Amniotic stem cell (primary cell): ENCODE measurements around the gene DCUN1D5.
A peak's percentile ranks its signal among the peaks of the same experiment; 100 is the strongest.

Experiments used
- DNase-seq: peaks from one replicate; lab custom pipeline; 2025; lab: John Stamatoyannopoulos, UW

The DCUN1D5 gene

DNA sequence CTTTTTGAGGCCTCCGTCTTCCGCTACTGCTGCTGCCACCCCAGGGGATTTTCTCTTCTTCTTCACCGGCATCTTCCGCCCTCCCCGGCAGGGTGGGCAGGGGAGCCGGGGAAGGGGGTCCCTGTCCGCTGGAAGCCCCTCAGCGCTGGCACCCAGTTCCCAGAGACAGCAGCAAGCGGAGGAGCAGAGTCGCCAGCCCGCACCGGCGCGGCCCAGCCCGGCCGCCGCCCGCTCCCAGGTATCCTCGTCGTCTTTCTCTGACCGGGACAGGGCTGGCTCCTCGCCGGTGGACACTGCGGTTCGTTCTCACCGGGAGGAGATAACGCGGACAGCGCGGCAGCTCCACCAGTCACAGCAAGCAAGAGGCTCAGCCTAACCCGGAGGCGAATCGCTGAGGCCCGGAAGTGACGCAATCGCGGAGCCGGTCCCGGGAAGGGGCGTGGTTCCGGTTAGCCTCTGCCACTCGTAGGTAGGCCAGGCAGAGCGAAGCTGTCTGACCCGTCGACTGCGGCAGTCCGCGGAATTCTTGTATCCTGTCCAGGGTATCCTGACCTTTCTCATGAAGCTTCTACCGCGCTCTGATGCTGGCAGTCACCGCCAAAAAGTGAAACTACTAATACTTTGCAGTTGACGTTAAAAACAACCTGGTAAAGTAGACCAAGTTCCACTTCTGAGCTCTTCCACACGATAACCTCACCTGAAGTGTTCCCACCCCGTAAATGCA is at the start of gene DCUN1D5:
Gene DCUN1D5 (minus strand): TSS at position 360 of the 724 bp plus-strand sequence. CDS start 288 bp downstream, at position 72.
- peak; percentile 89 for DNase-seq

DNA sequence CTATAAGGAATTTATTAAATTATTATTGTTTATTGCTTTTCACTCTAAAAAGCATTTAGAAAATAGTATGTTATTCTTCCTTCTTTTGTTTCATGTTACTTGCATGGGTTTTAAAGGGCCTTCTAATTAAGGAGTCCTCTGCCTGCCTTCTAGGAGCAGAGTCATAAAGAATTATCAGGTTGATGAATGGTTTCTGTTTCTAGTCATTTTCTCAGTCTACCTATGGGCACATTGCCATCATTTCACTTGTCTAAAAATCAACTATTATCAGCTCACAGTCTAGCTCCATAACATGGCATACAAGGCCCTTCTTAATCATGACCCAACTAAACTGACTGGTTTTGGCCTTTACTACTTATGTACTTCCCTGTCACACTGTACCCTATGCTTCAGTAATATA is 33.5 kb upstream of the DCUN1D5 start:
- DNase-seq, result no peak

- no peak for DNase-seq
Measured at GRCh38 chr11:103114836-103115235, 22.9 kb upstream of the DCUN1D5 start.

- no peak for DNase-seq
Measured at GRCh38 chr11:103112364-103112763, 20.4 kb upstream of the DCUN1D5 start.

- no peak for DNase-seq
Measured at GRCh38 chr11:103111400-103111799, 19.4 kb upstream of the DCUN1D5 start.

GRCh38 chr11:103110391-103110790 is 18.4 kb upstream of the DCUN1D5 start:
- DNase-seq, result peak; percentile 23

GRCh38 chr11:103109818-103110388 is 17.9 kb upstream of the DCUN1D5 start:
- no peak for DNase-seq

DNA sequence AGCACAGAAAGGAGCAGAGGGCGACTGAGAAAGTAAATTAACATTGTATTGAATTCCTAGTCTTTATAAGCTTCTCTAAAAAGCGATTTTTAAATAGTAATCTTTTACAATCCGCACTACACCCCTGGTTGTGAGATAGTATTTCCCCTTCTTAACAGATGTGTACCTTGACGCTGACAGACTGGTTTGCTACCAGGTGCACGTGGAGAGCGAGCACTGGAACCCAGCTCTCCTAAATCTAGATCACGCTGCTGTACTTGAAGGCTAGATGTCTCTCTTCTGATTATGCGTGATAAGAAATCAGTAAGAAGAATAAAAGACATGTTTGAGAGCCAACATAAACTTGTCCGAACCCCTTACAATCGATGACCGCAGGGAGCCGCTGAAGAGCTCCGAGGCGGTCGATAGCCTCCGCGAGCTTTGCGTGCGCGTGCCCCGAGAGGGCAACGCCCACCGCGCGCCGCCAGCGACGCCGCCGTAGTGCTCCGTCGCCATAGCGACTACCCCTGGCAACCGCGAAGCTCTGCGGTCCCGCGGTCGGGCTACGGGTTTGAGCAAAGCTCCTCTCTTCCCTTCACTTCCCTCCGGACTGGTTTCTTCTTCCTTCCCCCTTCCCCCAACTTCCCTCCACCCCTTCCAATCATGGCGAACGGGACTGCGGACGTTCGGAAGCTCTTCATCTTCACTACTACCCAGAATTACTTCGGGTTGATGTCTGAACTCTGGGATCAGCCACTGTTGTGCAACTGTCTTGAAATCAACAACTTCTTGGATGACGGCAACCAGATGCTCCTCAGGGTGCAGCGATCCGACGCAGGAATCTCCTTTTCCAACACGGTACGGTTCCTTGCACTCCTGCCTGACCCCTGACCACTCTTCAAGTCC is 17.2 kb upstream of the DCUN1D5 start, which contains the start of gene DYNC2H1:
Gene DYNC2H1 (plus strand): TSS at position 494 of the 885 bp plus-strand sequence. CDS start 149 bp downstream, at position 643.
- DNase-seq, result peak; percentile 79

GRCh38 chr11:103097279-103097678 is 5.3 kb upstream of the DCUN1D5 start:
- DNase-seq, result no peak

GRCh38 chr11:103091064-103091800 is 728 bp downstream of the DCUN1D5 start:
- no peak for DNase-seq

- DNase-seq, result no peak
Measured at GRCh38 chr11:103086461-103086860, 5.5 kb downstream of the DCUN1D5 start.

DNA sequence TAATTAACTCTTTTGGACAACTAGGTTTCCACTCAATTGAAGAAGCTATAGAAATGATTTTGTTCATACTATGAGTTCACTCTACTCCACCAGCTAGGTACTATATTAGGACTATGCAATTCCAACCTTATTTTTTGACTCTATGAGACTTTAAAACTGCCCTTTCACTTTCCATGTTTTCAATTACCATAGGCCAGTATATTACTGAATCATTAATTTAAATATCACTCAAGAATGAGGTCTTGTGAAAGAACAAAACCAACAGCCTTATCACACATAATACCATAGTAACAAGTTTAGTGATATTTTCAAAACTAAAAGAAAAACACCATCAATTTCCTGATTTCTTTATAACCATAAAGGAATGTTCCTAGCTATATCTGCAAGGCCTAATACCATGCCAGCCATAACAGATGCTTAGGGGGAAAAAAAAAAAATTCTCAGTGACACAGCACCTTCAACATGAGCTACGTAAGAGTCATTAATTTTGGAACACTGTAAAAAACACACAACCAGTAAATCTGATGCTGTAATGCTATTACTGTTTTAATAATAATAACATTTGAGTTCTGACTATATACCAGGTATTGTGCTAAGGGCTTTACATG is 6.1 kb downstream of the DCUN1D5 start:
- DNase-seq, result no peak

- DNase-seq, result no peak
Measured at GRCh38 chr11:103079833-103080232, 12.1 kb downstream of the DCUN1D5 start.

DNA sequence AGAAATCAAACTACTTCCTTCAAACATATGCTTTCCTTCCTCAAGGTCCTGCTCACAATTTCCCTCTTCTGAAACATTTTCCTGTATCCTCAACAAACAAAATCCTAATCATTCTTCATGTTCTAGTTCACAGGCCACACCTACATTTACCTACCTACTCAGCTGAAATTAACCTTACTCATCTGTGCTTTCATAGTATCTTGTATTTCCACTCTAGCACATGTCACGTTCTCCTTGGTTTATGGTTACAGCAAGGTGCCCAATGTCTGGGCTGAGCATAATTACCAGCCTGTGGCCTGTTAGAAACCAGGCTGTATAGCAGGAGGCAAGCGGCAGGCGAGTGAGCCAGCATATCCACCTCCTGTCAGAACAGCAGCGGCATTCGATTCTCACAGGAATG is 13.2 kb downstream of the DCUN1D5 start:
- DNase-seq, result no peak

DNA sequence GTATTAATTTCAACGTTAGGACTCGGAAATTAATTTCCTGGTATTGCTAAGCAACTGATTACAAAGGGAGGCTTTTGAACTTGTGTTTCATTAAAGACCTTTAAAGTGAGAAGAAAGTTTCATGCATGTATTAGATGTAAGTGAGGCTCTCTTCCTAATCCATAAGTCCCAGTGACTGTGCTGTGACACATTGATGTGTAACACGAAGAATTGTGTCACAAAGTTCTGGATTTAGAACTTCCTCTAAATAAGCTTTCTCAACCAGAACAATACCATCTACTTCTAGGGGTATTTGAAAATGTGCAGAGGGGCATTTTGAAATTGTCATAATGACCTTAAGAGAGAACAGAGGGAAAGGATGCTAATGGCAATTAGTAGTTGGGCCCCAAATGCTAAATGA is 14.4 kb downstream of the DCUN1D5 start:
- no peak for DNase-seq

GRCh38 chr11:103076361-103076760 is 15.6 kb downstream of the DCUN1D5 start:
- DNase-seq, result no peak

- DNase-seq, result no peak
Measured at GRCh38 chr11:103071008-103071407, 21.0 kb downstream of the DCUN1D5 start.

DNA sequence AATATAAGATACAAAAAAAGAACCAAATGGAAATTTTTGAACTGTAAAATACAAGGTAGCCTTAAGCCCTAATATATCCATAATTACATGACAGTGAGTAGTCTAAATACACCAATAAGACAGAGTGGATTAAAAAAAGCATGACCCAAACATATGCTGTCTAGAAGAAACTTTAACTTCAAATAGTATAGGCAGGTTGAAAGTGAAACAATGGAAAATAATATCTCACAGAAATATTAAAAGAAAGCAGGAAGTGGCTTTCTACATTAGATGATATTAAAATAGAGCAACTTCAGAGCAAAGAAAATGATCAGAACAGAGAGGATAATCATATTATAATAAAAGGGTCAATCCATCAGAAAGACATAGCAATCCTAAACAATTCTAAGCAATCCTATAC is 21.8 kb downstream of the DCUN1D5 start:
- DNase-seq, result no peak

DNA sequence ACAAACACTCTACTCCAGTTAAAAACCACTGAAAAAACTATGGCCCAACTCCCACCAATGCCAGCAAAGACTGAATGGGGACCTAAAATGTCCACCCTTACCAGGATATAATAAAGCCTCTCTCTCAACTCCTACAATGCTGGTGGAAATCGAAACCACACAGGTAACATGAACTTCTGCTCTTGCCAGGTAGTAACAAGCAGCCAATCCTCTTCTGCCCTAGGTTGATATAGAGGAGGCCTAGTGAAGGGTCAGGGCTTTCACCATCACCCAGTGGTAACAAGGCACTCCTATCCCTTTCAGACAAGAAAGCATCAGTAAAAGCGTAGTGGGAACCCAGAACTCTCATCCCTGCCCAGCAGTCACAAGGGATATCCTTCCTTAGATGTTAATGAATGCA is 22.6 kb downstream of the DCUN1D5 start:
- DNase-seq, result no peak

- no peak for DNase-seq
Measured at GRCh38 chr11:103067118-103067517, 24.8 kb downstream of the DCUN1D5 start.

GRCh38 chr11:103061656-103062055 is 30.3 kb downstream of the DCUN1D5 start:
- no peak for DNase-seq
